HuH-7.5 (cell line): ENCODE results near the gene MYH14.
"Not testable (repeated sequence)": the region's sequence is repeated elsewhere in the genome, so short reads cannot be mapped to it uniquely, and the experiment has no call there.

Source experiments
- DNase-seq: peaks from one replicate; pipeline ENCODE4 v3.0.0; 2011; ENCODE audit warnings: low spot score

Gene MYH14

DNA sequence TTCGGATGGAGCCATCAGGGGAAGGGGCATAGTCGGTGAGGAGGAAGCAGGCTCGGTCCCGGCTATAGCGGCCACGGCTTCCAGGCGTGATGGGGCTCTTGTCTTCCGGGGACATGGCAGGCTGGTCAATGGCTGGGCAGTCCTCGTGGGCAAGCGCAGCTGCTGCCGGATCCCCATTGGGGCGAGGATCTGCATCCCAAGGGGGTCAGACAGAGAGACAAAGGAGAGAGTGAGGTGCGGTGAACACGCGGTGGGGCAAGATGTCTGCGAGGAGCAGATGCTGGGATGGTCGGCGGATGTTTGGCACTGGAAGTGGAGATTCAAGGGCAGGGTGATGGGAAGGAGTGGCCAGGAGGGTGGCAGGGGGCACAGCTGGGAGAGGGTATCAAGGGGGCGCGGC is 117.2 kb downstream of the MYH14 start:
- no peak for DNase-seq

GRCh38 chr19:50321831-50322230 is 118.4 kb downstream of the MYH14 start:
- DNase-seq, result no peak

DNA sequence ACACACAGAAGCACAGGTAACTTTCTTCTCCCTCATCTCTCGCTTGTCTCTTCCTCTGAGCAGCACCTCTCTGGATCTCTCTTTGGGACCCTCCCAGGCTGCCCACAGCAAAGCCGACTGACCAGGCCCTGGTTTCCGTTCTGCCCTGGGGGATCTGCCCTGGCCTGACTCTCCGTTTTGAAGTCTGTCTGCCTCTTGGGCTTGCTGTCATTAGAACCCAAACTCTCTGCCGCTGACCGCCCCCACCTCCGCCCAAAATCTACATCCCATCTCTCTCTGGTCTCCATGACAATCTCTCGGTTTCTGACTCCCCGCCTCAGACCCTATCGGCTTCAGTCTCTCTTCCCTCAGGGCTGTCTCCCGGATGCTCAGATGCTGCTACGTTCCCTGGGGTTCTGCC is 118.8 kb downstream of the MYH14 start:
- DNase-seq, result no peak

GRCh38 chr19:50322931-50323781 is 119.7 kb downstream of the MYH14 start:
- no peak for DNase-seq

GRCh38 chr19:50323782-50324133 is 120.3 kb downstream of the MYH14 start:
- no peak for DNase-seq

DNA sequence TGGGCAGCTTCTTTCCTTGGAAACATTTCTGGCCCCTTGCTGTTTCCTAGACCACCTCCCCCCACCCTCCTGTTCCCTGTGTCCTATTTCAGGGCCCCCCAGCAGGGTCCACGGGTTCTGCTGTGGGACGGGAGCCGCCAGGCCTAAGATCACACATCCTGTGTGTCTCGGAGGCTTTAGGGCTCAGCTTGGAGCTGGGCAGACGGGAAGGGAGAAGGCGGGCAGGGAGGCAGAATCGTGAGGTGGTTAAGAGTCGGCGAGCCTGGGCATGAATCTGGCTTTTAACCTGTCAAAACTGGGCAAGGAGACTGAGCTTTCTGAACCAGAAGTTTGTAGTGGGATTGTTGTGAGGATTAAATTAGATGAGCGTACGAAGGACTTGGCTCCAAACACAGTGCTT is 120.9 kb downstream of the MYH14 start:
- DNase-seq, result peak; percentile 8

GRCh38 chr19:50325310-50326100 is 122.1 kb downstream of the MYH14 start:
- peak; percentile 100 for DNase-seq

- DNase-seq, result peak; percentile 22
Observed at GRCh38 chr19:50326101-50326664, 122.8 kb downstream of the MYH14 start.

GRCh38 chr19:50327013-50327412 is 123.6 kb downstream of the MYH14 start:
- peak; percentile 11 for DNase-seq

- DNase-seq, result peak; percentile 17
Observed at GRCh38 chr19:50327461-50328223, 124.2 kb downstream of the MYH14 start.

- DNase-seq, result peak; percentile 41
Observed at GRCh38 chr19:50328224-50328872, 124.9 kb downstream of the MYH14 start.

DNA sequence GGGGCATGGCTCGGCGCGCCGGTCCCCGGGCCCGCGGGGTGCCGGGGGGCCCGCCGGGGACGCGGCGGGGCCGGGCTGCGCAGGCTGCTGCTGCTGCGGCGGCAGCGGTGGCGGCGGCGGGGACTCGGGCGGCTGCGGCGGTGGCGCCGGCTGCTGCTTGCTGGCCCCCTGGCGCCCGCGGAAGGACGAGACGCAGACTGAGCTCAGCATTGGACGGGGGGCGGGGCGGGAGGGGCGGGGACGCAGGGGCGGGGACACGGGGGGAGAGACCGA is 125.4 kb downstream of the MYH14 start:
- peak; percentile 89 for DNase-seq

GRCh38 chr19:50329146-50329925 is 125.9 kb downstream of the MYH14 start, which contains the start of gene KCNC3:
TSS of gene KCNC3 (minus strand) at chr19:50329377. CDS start at chr19:50329082, 295 bp downstream.
- peak; percentile 72 for DNase-seq

DNA sequence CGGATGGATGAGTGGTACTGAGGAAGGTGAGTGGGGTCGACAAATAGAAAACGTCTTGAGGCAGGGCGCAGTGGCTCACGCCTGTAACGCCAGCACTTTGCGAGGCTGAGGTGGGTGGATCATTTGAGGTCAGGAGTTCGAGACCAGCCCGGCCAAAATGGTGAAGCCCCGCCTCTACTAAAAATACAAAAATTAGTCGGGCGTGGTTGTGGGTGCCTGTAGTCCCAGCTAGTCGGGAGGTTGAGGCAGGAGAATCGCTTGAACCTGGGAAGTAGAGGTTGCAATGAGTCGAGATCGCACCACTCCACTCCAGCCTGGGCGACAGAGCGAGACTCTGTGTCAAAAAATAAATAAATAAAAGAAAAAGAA is 126.5 kb downstream of the MYH14 start:
- DNase-seq, result not testable (repeated sequence)

DNA sequence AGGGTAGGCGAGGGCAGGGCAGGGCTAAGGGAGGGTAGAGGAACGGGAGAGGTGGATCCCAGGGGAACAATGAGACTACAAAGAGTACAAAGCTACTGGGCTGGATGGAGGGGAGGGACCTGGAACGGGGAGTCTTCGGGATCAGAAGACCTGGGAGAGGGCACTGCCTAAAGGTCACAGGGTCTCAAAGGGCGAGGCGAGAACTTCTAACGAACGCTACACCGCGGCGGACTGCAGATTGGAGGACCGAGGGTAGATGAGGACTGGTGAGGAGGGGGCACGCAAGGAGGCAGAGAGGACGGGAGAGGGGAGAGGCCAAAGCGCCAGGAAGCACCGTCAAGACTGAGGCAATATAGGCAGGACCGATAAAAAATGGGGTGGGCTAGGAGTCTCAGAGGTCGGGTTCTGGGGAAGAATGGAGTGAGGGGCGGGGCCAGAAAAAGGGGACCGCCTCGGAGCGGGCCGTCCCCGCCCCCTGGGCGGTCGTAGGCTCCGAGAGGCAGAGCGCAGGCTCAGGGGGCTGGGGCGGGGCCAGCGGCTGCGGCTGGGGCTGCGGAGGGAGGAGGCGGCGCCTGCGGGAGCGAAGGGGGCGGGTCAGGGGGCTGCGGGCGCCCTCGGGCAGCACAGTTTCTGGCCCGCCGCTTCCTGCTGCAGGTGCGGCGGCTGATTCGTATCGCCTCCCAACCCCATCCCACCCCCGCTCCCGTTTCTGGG is 127.1 kb downstream of the MYH14 start:
- peak; percentile 42 for DNase-seq

GRCh38 chr19:50331221-50331993 is 128.0 kb downstream of the MYH14 start:
- DNase-seq, result peak; percentile 20

DNA sequence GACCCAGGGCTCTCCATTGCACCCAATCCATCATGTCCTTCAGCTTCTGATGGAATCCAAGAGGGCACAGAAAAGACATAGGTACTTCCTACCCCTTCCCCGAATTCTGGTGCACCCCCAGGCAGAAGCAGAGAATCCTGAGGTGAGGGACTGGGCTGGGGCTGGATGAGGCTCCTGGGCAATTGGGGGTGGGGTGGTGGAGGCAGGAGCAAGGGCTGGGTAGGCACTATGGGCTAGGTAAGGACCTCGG is 128.5 kb downstream of the MYH14 start:
- DNase-seq, result peak; percentile 24

DNA sequence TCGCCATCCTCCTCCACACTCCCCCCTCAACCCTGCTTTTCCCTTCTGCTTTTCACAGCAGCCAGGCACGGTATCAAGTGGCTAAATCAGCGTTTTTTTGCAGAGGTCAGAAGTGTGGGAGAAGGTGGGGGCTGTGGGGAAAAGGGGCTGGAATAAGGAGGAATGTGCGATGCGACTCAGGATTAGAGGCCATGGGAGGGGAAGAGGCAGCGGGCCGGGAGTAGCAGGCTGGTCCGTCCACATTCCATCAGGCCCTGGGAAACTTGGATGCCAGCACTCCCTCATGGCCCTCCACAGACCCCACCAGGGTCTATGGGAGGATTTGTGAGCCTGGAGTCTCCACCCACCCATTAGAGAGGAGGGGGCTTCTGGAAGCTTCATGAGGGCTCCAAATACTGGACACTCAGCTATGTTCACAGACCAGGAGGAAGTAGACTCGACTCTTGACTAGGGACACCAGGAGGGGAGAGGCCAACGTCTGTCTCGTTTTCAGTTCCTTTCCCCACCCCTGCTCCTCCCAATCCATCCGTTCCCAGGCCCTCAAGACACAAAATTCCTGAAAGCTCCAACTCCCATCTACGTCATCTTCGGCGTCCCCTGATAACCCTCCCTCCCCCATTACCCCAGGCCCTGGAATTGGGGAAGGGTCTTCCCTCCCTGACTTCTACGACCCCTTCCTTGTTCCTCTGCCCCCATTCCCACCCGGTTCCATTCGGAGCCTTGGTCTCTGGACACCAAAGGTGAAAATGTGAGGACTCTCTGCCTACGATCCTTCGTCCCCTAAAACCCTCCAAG is 129.0 kb downstream of the MYH14 start:
- peak; percentile 9 for DNase-seq

GRCh38 chr19:50333235-50333736 is 129.9 kb downstream of the MYH14 start:
- no peak for DNase-seq
